NCI-H187 (cell line): ENCODE results near the gene PRR12.

Experiments used
- DNase-seq, 2 experiments: peaks; one replicate each; lab custom pipeline; 2025; lab: John Stamatoyannopoulos, UW

PRR12 gene

GRCh38 chr19:49666120-49666444, 75.1 kb downstream of the PRR12 start:
- DNase-seq = no peak

GRCh38 chr19:49667473-49667872, 76.5 kb downstream of the PRR12 start:
- DNase-seq = no peak

- DNase-seq = no peak
These were observed 78.5 kb downstream of the PRR12 start for GRCh38 chr19:49669516-49669915.

- DNase-seq = peak in 1 of 2 experiments; percentile 34
These were observed 81.3 kb downstream of the PRR12 start for GRCh38 chr19:49672131-49672919.
